HepG2 (cell line): ENCODE data around the gene MXRA8. TPM values are rescaled to one million over a fixed set of nuclear protein-coding genes. Genes with fewer than 3 reads are reported as not detected.

Experiments
- BHLHE40 ChIP-seq: IDR thresholded peaks from 2 replicates; pipeline ENCODE4 v1.6.1; 2011; ENCODE audit warnings: low read length, improper control_type of control experiment
- CBX5 ChIP-seq: sonication (generic); formaldehyde crosslinking; IDR thresholded peaks from 2 replicates; pipeline ENCODE4 v1.4.0; 2020; ENCODE audit warnings: missing genetic modification reagents, borderline replicate concordance
- DNMT1 ChIP-seq: sonication (generic); formaldehyde crosslinking; IDR thresholded peaks from 2 replicates; pipeline ENCODE4 v1.5.1; 2020; ENCODE audit warnings: mild to moderate bottlenecking, missing genetic modification reagents
- E2F2 ChIP-seq: sonication (generic); formaldehyde crosslinking; IDR thresholded peaks from 2 replicates; pipeline ENCODE4 v1.4.0; 2020; ENCODE audit warnings: missing genetic modification reagents, borderline replicate concordance
- FIP1L1 ChIP-seq: fragments of 200-400 bp; formaldehyde crosslinking; IDR thresholded peaks from 2 replicates; pipeline ENCODE4 v1.6.1; 2018; ENCODE audit warnings: low read depth, mild to moderate bottlenecking, low read length, moderate library complexity, borderline replicate concordance; ENCODE audit not compliant: insufficient read depth
- GATA4 ChIP-seq: sonication (generic); IDR thresholded peaks from 2 replicates; pipeline ENCODE4 v1.6.1; 2016; ENCODE audit warnings: antibody characterized with exemption, low read depth, borderline replicate concordance
- GATAD1 ChIP-seq: IDR thresholded peaks from 2 replicates; pipeline ENCODE4 v1.6.1; 2016; ENCODE audit warnings: missing genetic modification reagents, missing compliant biosample characterization
- JUND ChIP-seq: sonication (generic); formaldehyde crosslinking; IDR thresholded peaks from 2 replicates; pipeline ENCODE4 v1.8.0; 2022; ENCODE audit warnings: mild to moderate bottlenecking, missing genetic modification reagents
- KLF11 ChIP-seq: IDR thresholded peaks from 2 replicates; pipeline ENCODE4 v1.6.1; 2016; ENCODE audit warnings: missing compliant biosample characterization
- MAFF ChIP-seq: IDR thresholded peaks from 2 replicates; pipeline ENCODE4 v1.6.1; 2011; ENCODE audit warnings: low read depth, low read length, improper control_type of control experiment
- MIER2 ChIP-seq: IDR thresholded peaks from 2 replicates; pipeline ENCODE4 v1.6.1; 2016; ENCODE audit warnings: missing biosample characterization, missing genetic modification reagents
- NCOA5 ChIP-seq: sonication (generic); formaldehyde crosslinking; IDR thresholded peaks from 2 replicates; pipeline ENCODE4 v1.4.0; 2020; ENCODE audit warnings: missing genetic modification reagents
- NFKBIZ ChIP-seq: IDR thresholded peaks from 2 replicates; pipeline ENCODE4 v1.6.1; 2018; ENCODE audit warnings: missing genetic modification reagents, missing compliant biosample characterization
- NR2F6 ChIP-seq, 2 experiments: IDR thresholded peaks; 2 replicates each; pipeline ENCODE4 v1.6.1; 2016; ENCODE audit warnings: antibody characterized with exemption in 1 of 2, mild to moderate bottlenecking in 1 of 2
- PAX8 ChIP-seq: sonication (generic); formaldehyde crosslinking; IDR thresholded peaks from 2 replicates; pipeline ENCODE4 v1.8.0; 2022; ENCODE audit warnings: mild to moderate bottlenecking, missing genetic modification reagents, borderline replicate concordance
- PCBP1 ChIP-seq: fragments of 200-400 bp; formaldehyde crosslinking; IDR thresholded peaks from 2 replicates; pipeline ENCODE4 v1.6.1; 2017; ENCODE audit warnings: mild to moderate bottlenecking, low read depth, low read length, borderline replicate concordance
- SKI ChIP-seq: fragments of 450-650 bp; IDR thresholded peaks from one replicate; pipeline ENCODE4 v1.6.1; 2018; ENCODE audit warnings: mild to moderate bottlenecking; ENCODE audit not compliant: partially characterized antibody
- SMYD3 ChIP-seq: sonication (generic); formaldehyde crosslinking; IDR thresholded peaks from 2 replicates; pipeline ENCODE4 v1.8.1; 2023; ENCODE audit warnings: mild to moderate bottlenecking, missing genetic modification reagents
- ZBTB33 ChIP-seq: sonication (generic); formaldehyde crosslinking; IDR thresholded peaks from 2 replicates; pipeline ENCODE4 v1.4.0; 2020; ENCODE audit warnings: missing genetic modification reagents
- ZIK1 ChIP-seq: sonication (generic); formaldehyde crosslinking; IDR thresholded peaks from 2 replicates; pipeline ENCODE4 v1.5.0; 2020; ENCODE audit warnings: mild to moderate bottlenecking, low read depth, missing genetic modification reagents, borderline replicate concordance
- ZNF264 ChIP-seq: sonication (generic); formaldehyde crosslinking; IDR thresholded peaks from 2 replicates; pipeline ENCODE4 v1.4.0; 2020; ENCODE audit warnings: missing genetic modification reagents
- ZNF276 ChIP-seq: sonication (generic); formaldehyde crosslinking; IDR thresholded peaks from 2 replicates; pipeline ENCODE4 v1.4.0; 2020; ENCODE audit warnings: mild to moderate bottlenecking, low read depth, missing genetic modification reagents
- ZNF570 ChIP-seq: sonication (generic); formaldehyde crosslinking; IDR thresholded peaks from 2 replicates; pipeline ENCODE4 v1.4.0; 2020; ENCODE audit warnings: mild to moderate bottlenecking, missing genetic modification reagents, borderline replicate concordance
- ZNF670 ChIP-seq: sonication (generic); formaldehyde crosslinking; IDR thresholded peaks from 2 replicates; pipeline ENCODE4 v1.8.0; 2022; ENCODE audit warnings: mild to moderate bottlenecking, missing genetic modification reagents, borderline replicate concordance
- ZNF792 ChIP-seq: IDR thresholded peaks from 2 replicates; pipeline ENCODE4 v1.6.1; 2016
- ZNF879 ChIP-seq: sonication (generic); formaldehyde crosslinking; IDR thresholded peaks from 2 replicates; pipeline ENCODE4 v1.8.1; 2023; ENCODE audit warnings: missing genetic modification reagents
- ZSCAN20 ChIP-seq: sonication (generic); formaldehyde crosslinking; IDR thresholded peaks from 2 replicates; pipeline ENCODE4 v1.4.0; 2020; ENCODE audit warnings: missing genetic modification reagents, mild to moderate bottlenecking, borderline replicate concordance
- polyA plus RNA-seq, 8 experiments: library from polyadenylated mRNA; depleted of rRNA in 3 of 8; stranded (reverse) in 7 of 8; unstranded in 1 of 8; fragments of >200 nt; fragmentation: Illumina TruSeq in 4 of 8; extraction: Trizol in 4 of 8; gene quantifications; 2 replicates each; pipeline versions ENCODE4 v1.2.1 to v1.2.3, GENCODE V29; 2011 to 2016; ENCODE audit warnings: low read depth in 4 of 8, missing spikeins in 1 of 8, mixed read lengths in 1 of 8; ENCODE audit not compliant: insufficient read depth in 1 of 8
- total RNA-seq, 5 experiments: library from RNA; depleted of rRNA; stranded (reverse); fragments of >200 nt; fragmentation: Illumina TruSeq; extraction: Trizol; gene quantifications; 2 replicates each; pipeline ENCODE4 v1.2.3, GENCODE V29; 2016; ENCODE audit warnings: low read depth in 1 of 5

MXRA8 gene
- total and polyA plus RNA-seq, 2 of the 13 experiments (the other 11 are each of a cell fraction or from before 2014, with no cell fraction given): 19.8 to 44.8 TPM

- TF ChIP-seq ZNF570 (CRISPR knock-in tag) (no peak), GATAD1 (0 out of 2 replicates have a peak, but pooled peaks have one; percentile 42), ZSCAN20 (CRISPR knock-in tag) (no peak), SKI (no peak), CBX5 (CRISPR knock-in tag) (0 out of 2 replicates have a peak, but pooled peaks have one; percentile 59), ZNF879 (no peak), GATA4 (no peak), NR2F6 (IDR thresholded peaks at IDR 0.05) (peak; percentile 51; the same call in 1 of the 2 replicates), NR2F6 (CRISPR knock-in tag; IDR thresholded peaks at IDR 0.05) (no peak; the same call in 1 of the 2 replicates), MIER2 (CRISPR knock-in tag) (0 out of 2 replicates have a peak, but pooled peaks have one; percentile 17), PAX8 (CRISPR knock-in tag) (0 out of 2 replicates have a peak, but pooled peaks have one; percentile 26), BHLHE40 (no peak), ZNF792 (no peak), PCBP1 (0 out of 2 replicates have a peak, but pooled peaks have one; percentile 40), KLF11 (no peak), E2F2 (no peak), NCOA5 (no peak), DNMT1 (CRISPR knock-in tag) (no peak), ZIK1 (CRISPR knock-in tag) (no peak), ZNF264 (CRISPR knock-in tag) (no peak), MAFF (no peak), ZNF276 (CRISPR knock-in tag) (peak; percentile 29; the same call in 1 of the 2 replicates), JUND (CRISPR knock-in tag) (no peak), ZNF670 (CRISPR knock-in tag) (no peak), NFKBIZ (CRISPR knock-in tag) (peak; percentile 8; the same call in 1 of the 2 replicates), ZBTB33 (no peak), FIP1L1 (no peak), SMYD3 (CRISPR knock-in tag) (no peak)
These were observed at the start of gene MXRA8 (continued) for GRCh38 chr1:1358433-1359271.
